Measurements from ENCODE around the gene ONECUT3. TPM values are rescaled to one million over a fixed set of nuclear protein-coding genes. Genes with fewer than 3 reads are reported as not detected.

Gene ONECUT3
- total and polyA plus RNA-seq, 2 of the 4 experiments (the other 2 are of a cell fraction) = not detected

- 0% methylated on average over 1 of the region's 16 CpGs; no CpG with 5 or more reads in 1 of the 2 experiments for WGBS, 2 experiments (ENCODE audit: extremely low coverage in 2 of 2, insufficient read length in 1 of 2)
- no peak overlapping the region for H2BK15ac ChIP-seq (ENCODE audit: low read depth, low read length)
- H2BK120ac ChIP-seq (ENCODE audit: low read depth, low read length) = no peak overlapping the region
- no peaks in the 10 kb centered on the region for H3K9me3 ChIP-seq (ENCODE audit: control insufficient read depth, insufficient read depth, low read length)
- DNase-seq (no peak), ATAC-seq (ENCODE audit: low read depth) (no peak)
- no peak overlapping the region for H3K14ac ChIP-seq (replicated peaks; ENCODE audit: low read depth, low read length)
- H4K20me1 ChIP-seq (ENCODE audit: insufficient read depth, low read length) = peaks cover 6% of the 10 kb centered on the region
- no peak overlapping the region for H2BK20ac ChIP-seq (ENCODE audit: low read depth, low read length)
- TF ChIP-seq ELK1 (IDR thresholded peaks at IDR 0.05; ENCODE audit: borderline replicate concordance, low read depth, low read length) (no peak), MAZ (IDR thresholded peaks at IDR 0.05; ENCODE audit: borderline replicate concordance, low read depth, low read length) (no peak), RFX5 (IDR thresholded peaks at IDR 0.05; ENCODE audit: low read depth, low read length) (no peak), CTCF (conservative IDR thresholded peaks at IDR 0.05; ENCODE audit: low read depth, low read length) (no peak), NFE2L2 (IDR thresholded peaks at IDR 0.05; ENCODE audit: low read depth, low read length) (no peak), USF2 (IDR thresholded peaks at IDR 0.05; ENCODE audit: low read depth, low read length) (no peak), BHLHE40 (IDR thresholded peaks at IDR 0.05; ENCODE audit: low read depth, low read length) (no peak), SMC3 (IDR thresholded peaks at IDR 0.05; ENCODE audit: low read depth, low read length) (no peak)
- no peak overlapping the region for H4K5ac ChIP-seq (ENCODE audit: low read depth, low read length)
- H2AK9ac ChIP-seq (replicated peaks; ENCODE audit: low read depth, low read length, poor library complexity) = no peak overlapping the region
- CTCF ChIA-PET = no interaction called here
- no peak overlapping the region for H3K9ac ChIP-seq (ENCODE audit: low read depth, low read length)
- no peak overlapping the region for H3K4ac ChIP-seq (ENCODE audit: low read depth, low read length)
- no peak overlapping the region for H3K27ac ChIP-seq (ENCODE audit: insufficient read depth, low read length)
- peaks cover 82% of the 10 kb centered on the region for H3K27me3 ChIP-seq (ENCODE audit: control insufficient read depth, insufficient read depth, low read length)
- H2BK5ac ChIP-seq (ENCODE audit: low read depth, low read length, poor library complexity, severe bottlenecking) = no peak overlapping the region
- in situ Hi-C loops (cut with MboI; ENCODE audit: low sequenced_read_pairs) = no loop called here
- H3K23ac ChIP-seq (ENCODE audit: low read depth, low read length) = no peak overlapping the region
- dilution Hi-C loops (cut with HindIII; ENCODE audit: low sequenced_read_pairs, unreplicated experiment) = no loop called here
- intact Hi-C loops (cut with micrococcal nuclease) = no loop called here
- no peak overlapping the region for H2AFZ ChIP-seq (replicated peaks; ENCODE audit: low read length, poor library complexity)
- POLR2A ChIA-PET (ENCODE audit: unreplicated experiment) = no interaction called here
- H3K79me1 ChIP-seq (ENCODE audit: low read depth in 1 of 2, low read length in 2 of 2) = no peaks in the 10 kb centered on the region
- no peak overlapping the region for H3K4me3 ChIP-seq (ENCODE audit: insufficient read depth, low read depth, low read length)
- no TSS peak for BruUV-seq (replicated peaks)
- no peak overlapping the region for H4K91ac ChIP-seq (ENCODE audit: insufficient read depth, low read depth, low read length)
- no peak overlapping the region for H3K18ac ChIP-seq (ENCODE audit: low read depth, low read length)
- H3K4me2 ChIP-seq (ENCODE audit: low read depth, low read length) = no peak overlapping the region
- no peak overlapping the region for H4K8ac ChIP-seq (ENCODE audit: low read depth in 2 of 2, low read length in 2 of 2)
- H2AK5ac ChIP-seq (ENCODE audit: low read depth, low read length) = no peak overlapping the region
- H3K9me1 ChIP-seq (ENCODE audit: insufficient read depth, low read length) = peaks cover 6% of the 10 kb centered on the region
- H3K56ac ChIP-seq (ENCODE audit: extremely low read depth, insufficient read depth, low read length) = no peak overlapping the region
- peaks cover 12% of the 10 kb centered on the region for H3K4me1 ChIP-seq (ENCODE audit: control insufficient read depth, insufficient read depth, low read length)
- no peaks in the 10 kb centered on the region for H3K36me3 ChIP-seq (ENCODE audit: control insufficient read depth, insufficient read depth, low read length)
Measured at GRCh38 chr19:1751367-1752008, 1.8 kb upstream of the ONECUT3 start.
